Measurements from ENCODE around the gene HMGB2. TPM values are rescaled to one million over a fixed set of nuclear protein-coding genes. Genes with fewer than 3 reads are reported as not detected.

HMGB2 gene
- total RNA-seq, 1 donor = 25.0 TPM

GRCh38 chr4:173288698-173289352 lies 45.3 kb downstream of the HMGB2 start:
- no peak for DNase-seq (ENCODE audit: low read depth in 2 of 3, low spot score in 2 of 3)

- peak; percentile 28 to 84 (median 54) for DNase-seq (ENCODE audit: low read depth in 2 of 3, low spot score in 2 of 3)
Observed at GRCh38 chr4:173288296-173288695, 45.9 kb downstream of the HMGB2 start.

DNA sequence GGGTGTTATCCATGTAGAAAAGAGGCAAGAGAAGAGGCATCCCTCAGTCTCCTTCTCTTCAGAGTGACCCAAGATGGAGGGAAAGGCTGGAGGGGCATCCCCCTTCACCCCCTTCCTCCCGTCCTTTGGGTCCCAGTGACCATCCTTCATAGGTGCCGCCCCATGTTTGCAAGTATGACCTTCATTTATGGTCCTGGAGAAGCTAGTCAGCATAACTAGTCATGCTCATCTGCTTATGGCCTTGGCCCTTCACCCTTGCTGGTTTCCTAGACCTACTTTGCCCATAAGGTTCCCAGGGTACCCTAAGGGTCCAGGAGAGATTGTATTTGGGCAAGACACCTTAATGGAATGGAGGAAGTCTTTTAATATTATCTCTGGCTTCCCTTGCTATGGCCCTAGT lies 46.7 kb downstream of the HMGB2 start:
- no peak for DNase-seq (ENCODE audit: low read depth in 2 of 3, low spot score in 2 of 3)

DNA sequence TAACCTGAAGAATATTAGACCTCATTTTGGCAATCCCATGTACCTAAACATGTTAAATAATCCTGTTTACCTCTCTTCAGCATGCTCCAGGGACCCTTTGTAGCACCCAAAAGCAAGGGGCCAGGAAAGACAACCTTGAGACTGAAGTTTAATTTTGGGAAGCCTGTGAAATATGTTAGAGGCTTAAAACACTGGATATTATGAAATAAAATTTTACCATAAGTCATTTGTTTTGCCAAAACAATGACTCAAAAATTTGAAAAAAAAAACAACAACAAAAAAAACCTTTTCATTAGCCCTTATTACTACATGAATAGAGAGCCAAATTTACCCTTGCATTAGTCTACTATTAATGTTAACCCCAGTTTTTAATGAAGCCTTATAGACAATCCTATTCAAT lies 49.7 kb downstream of the HMGB2 start:
- DNase-seq (ENCODE audit: low read depth in 2 of 3, low spot score in 2 of 3) = no peak

DNA sequence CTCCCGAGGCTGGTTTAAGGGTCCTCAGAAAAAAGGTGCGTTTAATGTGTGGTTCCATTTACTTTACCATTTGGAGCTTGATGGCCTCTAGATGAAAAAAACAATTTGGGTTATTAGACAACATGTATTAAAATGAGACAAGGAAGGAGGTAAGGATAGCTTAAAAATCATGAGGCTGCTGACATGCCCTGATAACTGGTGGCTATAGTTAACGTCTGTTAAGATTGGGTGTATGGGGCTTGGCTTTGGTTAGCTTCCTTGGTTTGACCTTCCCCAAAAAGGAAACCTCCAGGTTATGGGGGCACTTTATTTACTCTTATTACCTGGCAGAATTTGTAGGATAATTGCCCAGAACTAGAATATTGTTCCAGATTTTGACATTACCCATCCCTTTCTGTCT lies 51.5 kb downstream of the HMGB2 start:
- no peak for DNase-seq (ENCODE audit: low read depth in 2 of 3, low spot score in 2 of 3)

GRCh38 chr4:173282256-173282562 lies 51.9 kb downstream of the HMGB2 start:
- no peak for DNase-seq (ENCODE audit: low read depth in 2 of 3, low spot score in 2 of 3)

DNA sequence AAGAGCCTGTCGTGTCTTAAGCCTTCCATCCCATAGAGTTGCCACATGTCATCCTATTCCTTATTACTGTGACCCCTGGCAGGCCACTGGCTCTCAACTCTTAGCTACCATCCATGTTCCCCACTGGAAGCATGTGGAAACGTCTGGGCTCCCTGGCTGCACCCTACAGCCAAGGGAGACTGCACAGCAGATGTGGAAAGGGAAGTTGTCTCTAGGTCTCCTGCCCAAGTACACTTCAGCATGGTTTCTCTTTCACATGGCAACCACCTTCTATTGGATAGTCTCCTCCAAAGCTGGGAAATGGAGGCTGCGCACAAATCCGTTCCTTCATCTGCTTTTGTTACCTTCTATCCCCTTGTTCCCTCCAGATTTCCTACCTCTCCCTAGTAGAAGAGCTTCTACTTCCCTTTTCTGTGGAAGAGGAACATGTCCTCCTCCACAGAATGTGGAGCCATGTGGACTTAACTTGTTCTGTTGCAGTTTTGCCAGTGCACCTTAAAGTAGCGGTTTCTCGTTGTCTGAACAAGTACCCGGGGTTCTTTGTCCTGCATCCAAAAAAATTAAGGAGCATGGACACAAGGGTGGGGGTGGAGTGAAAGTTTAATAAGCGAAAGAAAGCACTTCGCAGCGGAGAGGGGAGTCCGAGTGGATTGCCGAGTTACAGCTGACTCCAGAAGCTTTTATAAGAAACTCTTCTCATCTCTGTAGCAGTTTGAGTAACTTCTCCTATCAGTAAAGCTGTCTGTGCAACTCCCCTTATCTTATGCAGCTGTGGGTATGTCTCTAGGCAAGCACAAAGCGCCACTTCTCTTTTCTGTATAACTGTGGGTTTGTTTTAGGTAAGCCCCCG lies 52.5 kb downstream of the HMGB2 start:
- peak in 2 of 3 donors; percentile 18 to 56 for DNase-seq (ENCODE audit: low read depth in 2 of 3, low spot score in 2 of 3)

Other genes starting within 250 kb of the HMGB2 start
- 19.1 TPM for gene GALNT7, start 165.5 kb downstream of the HMGB2 start, total RNA-seq
- gene SAP30, start 36.6 kb upstream of the HMGB2 start, total RNA-seq = 18.6 TPM
- not detected for gene SCRG1, start 64.8 kb upstream of the HMGB2 start, total RNA-seq
- not detected for gene HAND2, start 195.9 kb upstream of the HMGB2 start, total RNA-seq